Immature natural killer cell (primary cell): Measurements from ENCODE around the gene PTGFR. TPM values are rescaled to one million over a fixed set of nuclear protein-coding genes. Genes with fewer than 3 reads are reported as not detected.

Experiments used
- DNase-seq, 3 donors: peaks; one replicate each; pipeline ENCODE4 v3.0.0; 2022; ENCODE audit warnings: mixed read lengths in 1 of 3
- H3K27ac Mint-ChIP-seq, 6 donors: one replicate each; pipeline ENCODE4 v1.8.0; 2020; ENCODE audit warnings: mixed read lengths in 6 of 6, mild to moderate bottlenecking in 5 of 6, inconsistent platforms in 4 of 6, moderate library complexity in 3 of 6
- H3K27me3 Mint-ChIP-seq, 3 donors: one replicate each; pipeline ENCODE4 v1.8.0; 2020 to 2021; ENCODE audit warnings: low read depth in 3 of 3, mild to moderate bottlenecking in 3 of 3, mixed read lengths in 3 of 3, moderate library complexity in 3 of 3, inconsistent platforms in 1 of 3
- H3K36me3 Mint-ChIP-seq, 3 donors: one replicate each; pipeline ENCODE4 v1.8.0; 2020; ENCODE audit warnings: mixed read lengths in 3 of 3, inconsistent platforms in 2 of 3, mild to moderate bottlenecking in 2 of 3
- H3K4me1 Mint-ChIP-seq, 2 donors: one replicate each; pipeline ENCODE4 v1.8.0; 2020; ENCODE audit warnings: inconsistent platforms in 2 of 2, mild to moderate bottlenecking in 2 of 2, mixed read lengths in 2 of 2, moderate library complexity in 1 of 2
- H3K4me3 Mint-ChIP-seq, 5 donors: one replicate each; pipeline ENCODE4 v1.8.0; 2020; ENCODE audit warnings: mild to moderate bottlenecking in 5 of 5, mixed read lengths in 5 of 5, inconsistent platforms in 3 of 5, moderate library complexity in 3 of 5
- H3K9me3 Mint-ChIP-seq, 6 donors: one replicate each; pipeline ENCODE4 v1.8.0; 2020; ENCODE audit warnings: mild to moderate bottlenecking in 6 of 6, mixed read lengths in 6 of 6, inconsistent platforms in 4 of 6, moderate library complexity in 3 of 6
- polyA plus RNA-seq, 3 donors: library from polyadenylated mRNA; unstranded; fragments of 300-500 nt; fragmentation: Illumina TruSeq; gene quantifications; one replicate each; pipeline ENCODE4 v1.2.3, GENCODE V29; 2021

Gene PTGFR
- polyA plus RNA-seq, 3 donors from 2014 or later: not detected

DNA sequence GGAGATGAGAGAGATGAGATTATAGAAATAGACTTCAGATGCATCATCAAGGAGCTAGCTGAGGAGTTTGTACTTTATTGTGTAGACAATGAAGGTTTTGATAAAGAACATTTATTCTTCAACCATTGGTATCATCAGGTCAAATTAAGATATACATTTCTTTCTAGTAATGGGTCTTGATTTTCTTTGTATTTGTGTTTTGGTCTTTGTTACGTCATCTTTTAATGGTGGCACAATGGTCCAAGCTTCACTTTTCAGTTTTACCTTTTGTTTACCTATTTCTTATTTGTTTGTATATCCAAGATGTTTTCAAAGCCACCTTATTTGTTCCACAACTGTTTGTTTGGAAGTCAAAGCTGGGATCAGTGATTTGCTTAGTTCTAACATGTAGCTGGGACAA, 44.5 kb downstream of the PTGFR start:
- H3K36me3 Mint-ChIP-seq: no peaks in the 10 kb centered on the region
- no peaks in the 10 kb centered on the region for H3K27me3 Mint-ChIP-seq
- no peaks in the 10 kb centered on the region for H3K4me1 Mint-ChIP-seq
- H3K9me3 Mint-ChIP-seq: peaks cover 0 to 7% (median 2%) of the 10 kb centered on the region in 6 donors
- H3K27ac Mint-ChIP-seq: no peak overlapping the region
- H3K4me3 Mint-ChIP-seq: no peak overlapping the region
- DNase-seq: no peak

DNA sequence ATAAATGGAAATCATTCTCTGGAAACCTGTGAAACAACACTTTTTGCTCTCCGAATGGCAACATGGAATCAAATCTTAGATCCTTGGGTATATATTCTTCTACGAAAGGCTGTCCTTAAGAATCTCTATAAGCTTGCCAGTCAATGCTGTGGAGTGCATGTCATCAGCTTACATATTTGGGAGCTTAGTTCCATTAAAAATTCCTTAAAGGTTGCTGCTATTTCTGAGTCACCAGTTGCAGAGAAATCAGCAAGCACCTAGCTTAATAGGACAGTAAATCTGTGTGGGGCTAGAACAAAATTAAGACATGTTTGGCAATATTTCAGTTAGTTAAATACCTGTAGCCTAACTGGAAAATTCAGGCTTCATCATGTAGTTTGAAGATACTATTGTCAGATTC, 45.7 kb downstream of the PTGFR start:
- Mint-ChIP-seq H3K27me3 (no peaks in the 10 kb centered on the region), H3K4me1 (no peaks in the 10 kb centered on the region), H3K9me3 (peaks cover 0 to 10% (median 4%) of the 10 kb centered on the region in 6 donors), H3K27ac (no peak overlapping the region), H3K4me3 (no peak overlapping the region), H3K36me3 (no peaks in the 10 kb centered on the region)
- DNase-seq: no peak

DNA sequence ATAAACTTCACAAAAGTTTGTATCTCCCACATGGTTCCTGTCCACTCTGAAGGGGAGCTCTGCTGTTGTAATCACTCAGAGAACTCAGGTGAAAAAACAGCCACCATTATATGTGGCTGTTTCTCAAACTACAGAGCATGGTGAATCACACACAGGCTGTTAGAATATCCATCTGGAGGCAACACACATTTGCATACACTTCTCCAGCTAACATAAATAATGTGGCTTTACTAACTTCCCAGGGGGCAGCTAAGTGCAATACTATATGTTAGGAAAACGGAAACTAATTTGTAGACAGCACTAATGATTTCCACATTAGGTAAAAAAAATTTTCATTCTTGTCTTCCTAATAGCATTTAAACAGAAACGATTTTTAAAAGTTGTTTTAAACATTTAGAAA, 49.3 kb downstream of the PTGFR start:
- H3K4me1 Mint-ChIP-seq: no peaks in the 10 kb centered on the region
- H3K9me3 Mint-ChIP-seq: peaks cover 0 to 28% (median 11%) of the 10 kb centered on the region in 6 donors
- H3K36me3 Mint-ChIP-seq: no peaks in the 10 kb centered on the region
- H3K27ac Mint-ChIP-seq: no peak overlapping the region
- no peak for DNase-seq
- no peak overlapping the region for H3K4me3 Mint-ChIP-seq
- no peaks in the 10 kb centered on the region for H3K27me3 Mint-ChIP-seq

DNA sequence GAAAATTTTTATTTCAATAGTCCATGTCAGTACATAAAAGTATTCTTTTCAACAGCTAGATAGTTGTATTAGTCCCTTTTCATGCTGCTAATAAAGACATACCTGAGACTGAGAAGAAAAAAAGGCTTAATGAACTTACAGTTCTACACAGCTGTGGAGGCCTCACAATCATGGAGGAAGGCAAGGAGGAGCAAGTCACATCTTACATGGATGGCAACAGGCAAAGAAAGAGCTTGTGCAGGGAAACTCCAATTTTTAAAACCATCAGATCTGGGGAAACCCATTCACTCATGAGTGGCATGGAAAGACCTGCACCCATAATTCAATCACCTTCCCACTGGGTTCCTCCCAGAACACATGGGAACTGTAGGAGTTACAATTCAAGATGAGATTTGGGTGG, 50.7 kb downstream of the PTGFR start:
- Mint-ChIP-seq H3K4me3 (no peak overlapping the region), H3K27ac (no peak overlapping the region), H3K9me3 (peaks cover 1 to 28% (median 11%) of the 10 kb centered on the region in 6 donors), H3K27me3 (no peaks in the 10 kb centered on the region), H3K36me3 (no peaks in the 10 kb centered on the region), H3K4me1 (no peaks in the 10 kb centered on the region)
- no peak for DNase-seq

DNA sequence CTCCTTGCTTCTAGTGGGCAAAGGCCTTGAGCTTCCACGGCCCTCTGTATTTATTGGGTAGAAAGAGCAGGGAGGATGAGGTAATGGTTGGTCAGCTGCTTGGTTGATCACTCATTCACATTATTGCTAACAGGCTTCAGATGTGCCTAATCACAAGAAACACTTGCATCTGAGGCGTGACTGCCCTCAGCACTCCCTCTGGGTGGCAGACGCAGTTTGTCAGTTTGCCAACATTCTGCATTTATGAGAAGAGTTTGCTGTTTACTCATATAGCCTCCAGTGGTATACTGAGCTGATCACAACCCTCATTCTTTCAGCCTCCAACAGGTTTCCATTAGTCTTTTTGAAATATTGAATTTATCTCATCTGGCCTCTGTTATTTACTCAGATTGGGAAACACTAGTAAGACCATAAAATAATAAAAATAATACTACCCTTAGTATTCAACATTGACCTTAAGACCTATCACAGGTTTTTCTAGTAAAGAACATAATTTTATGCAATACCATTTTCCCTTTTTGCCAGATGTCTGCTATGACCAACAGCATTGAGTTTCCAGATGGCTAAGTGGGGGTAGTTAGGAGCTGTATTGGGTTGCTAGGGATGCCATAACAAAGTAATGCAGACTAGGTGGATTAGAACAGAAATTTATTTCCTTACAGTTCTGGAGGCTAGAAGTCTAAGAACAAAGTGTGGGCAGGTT, 53.3 kb downstream of the PTGFR start:
- no peaks in the 10 kb centered on the region for H3K4me1 Mint-ChIP-seq
- no peaks in the 10 kb centered on the region for H3K27me3 Mint-ChIP-seq
- H3K36me3 Mint-ChIP-seq: no peaks in the 10 kb centered on the region
- no peak overlapping the region for H3K4me3 Mint-ChIP-seq
- peaks cover 4 to 33% (median 14%) of the 10 kb centered on the region in 6 donors for H3K9me3 Mint-ChIP-seq
- no peak for DNase-seq
- H3K27ac Mint-ChIP-seq: no peak overlapping the region

DNA sequence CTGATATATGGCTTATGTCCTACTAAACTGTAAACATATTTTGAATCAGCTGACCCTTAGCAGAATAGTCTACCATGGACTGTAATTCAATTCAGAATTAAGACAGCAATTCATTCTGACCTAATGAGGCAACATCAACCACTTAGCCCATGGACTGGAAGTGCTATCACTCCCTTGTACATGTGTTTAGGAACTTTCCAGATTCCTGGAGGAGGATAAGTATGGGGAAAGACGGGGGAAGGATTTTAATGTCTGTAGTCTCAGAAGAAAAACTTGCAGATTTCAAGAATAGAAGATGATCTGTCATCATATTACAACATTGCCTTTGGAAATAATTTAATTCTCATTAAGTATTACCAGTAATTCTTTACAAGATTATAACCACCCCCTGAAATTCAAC, 56.3 kb downstream of the PTGFR start:
- Mint-ChIP-seq H3K4me1 (no peaks in the 10 kb centered on the region), H3K27ac (no peak overlapping the region), H3K27me3 (no peaks in the 10 kb centered on the region), H3K4me3 (no peak overlapping the region), H3K9me3 (peaks cover 12 to 42% (median 25%) of the 10 kb centered on the region in 6 donors), H3K36me3 (no peaks in the 10 kb centered on the region)
- DNase-seq: no peak

DNA sequence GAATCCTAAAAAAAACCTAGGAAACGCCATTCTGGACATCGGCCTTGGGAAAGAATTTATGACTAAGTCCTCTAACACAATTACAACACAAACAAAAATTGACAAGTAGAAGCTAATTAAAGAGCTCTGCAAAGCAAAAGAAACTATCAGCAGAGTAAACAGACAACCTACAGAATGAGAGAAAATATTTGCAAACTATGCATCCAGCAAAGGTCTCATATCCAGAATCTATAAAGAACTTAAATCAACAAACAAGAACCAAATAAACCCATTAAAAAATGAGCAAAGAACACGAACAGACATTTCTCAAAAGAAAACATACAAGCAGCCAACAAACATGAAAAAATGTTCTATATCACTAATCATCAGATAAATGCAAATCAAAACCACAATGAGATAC, 58.6 kb downstream of the PTGFR start:
- H3K4me1 Mint-ChIP-seq: no peaks in the 10 kb centered on the region

DNA sequence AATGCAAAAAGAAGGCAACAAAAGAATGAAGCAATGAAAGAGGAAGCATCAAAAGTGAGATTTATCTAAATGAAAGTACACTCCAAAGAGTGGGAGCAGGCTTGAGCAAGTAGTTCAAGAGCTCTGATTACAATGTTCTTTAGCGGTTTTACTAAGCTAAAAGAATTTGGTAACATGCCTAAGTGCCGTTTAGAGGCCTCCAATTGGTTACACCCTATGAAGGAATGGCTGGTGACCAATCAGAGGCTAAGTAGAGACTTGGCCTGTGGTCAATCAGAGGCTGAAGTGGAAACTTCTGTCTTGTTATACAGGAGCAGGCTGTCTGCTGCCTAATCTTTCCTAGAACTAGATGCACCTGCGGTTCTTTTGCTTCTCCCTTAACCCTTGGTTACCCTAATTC, 59.1 kb downstream of the PTGFR start:
- Mint-ChIP-seq H3K27ac (no peak overlapping the region), H3K36me3 (no peaks in the 10 kb centered on the region), H3K4me1 (no peaks in the 10 kb centered on the region), H3K9me3 (peaks cover 9 to 49% (median 23%) of the 10 kb centered on the region in 6 donors), H3K4me3 (no peak overlapping the region), H3K27me3 (peaks cover 0 to 2% (median 1%) of the 10 kb centered on the region in 3 donors)
- no peak for DNase-seq

More for the DNA sequence above, 58.6 kb downstream of the PTGFR start:
- H3K9me3 Mint-ChIP-seq: peaks cover 9 to 45% (median 23%) of the 10 kb centered on the region in 6 donors
- no peaks in the 10 kb centered on the region for H3K36me3 Mint-ChIP-seq
- H3K4me3 Mint-ChIP-seq: no peak overlapping the region
- H3K27ac Mint-ChIP-seq: no peak overlapping the region
- DNase-seq: no peak
- peaks cover 0 to 2% (median 1%) of the 10 kb centered on the region in 3 donors for H3K27me3 Mint-ChIP-seq

DNA sequence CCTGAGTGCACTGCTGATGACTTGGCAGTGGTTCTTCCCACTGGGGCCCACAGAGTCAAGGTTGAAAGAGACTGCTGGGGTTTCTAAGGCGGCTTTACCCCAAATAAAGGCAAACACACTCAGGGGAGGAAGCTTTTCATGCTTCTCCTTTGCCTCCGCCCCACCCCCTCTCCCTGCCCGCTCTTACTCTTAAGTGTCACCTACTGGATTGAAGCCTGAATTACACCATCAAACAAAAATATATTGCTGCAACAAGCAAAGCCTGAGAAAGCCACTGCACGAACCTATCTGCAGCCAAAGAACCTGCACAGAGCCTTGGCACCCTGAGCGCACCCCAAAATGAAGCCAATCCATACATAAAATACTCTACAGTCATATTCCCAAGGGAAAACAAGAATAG, 63.1 kb downstream of the PTGFR start:
- Mint-ChIP-seq H3K9me3 (peaks cover 13 to 56% (median 24%) of the 10 kb centered on the region in 6 donors), H3K36me3 (no peaks in the 10 kb centered on the region), H3K27me3 (peaks cover 0 to 2% (median 1%) of the 10 kb centered on the region in 3 donors), H3K27ac (no peak overlapping the region), H3K4me1 (no peaks in the 10 kb centered on the region), H3K4me3 (no peak overlapping the region)
- DNase-seq: no peak

DNA sequence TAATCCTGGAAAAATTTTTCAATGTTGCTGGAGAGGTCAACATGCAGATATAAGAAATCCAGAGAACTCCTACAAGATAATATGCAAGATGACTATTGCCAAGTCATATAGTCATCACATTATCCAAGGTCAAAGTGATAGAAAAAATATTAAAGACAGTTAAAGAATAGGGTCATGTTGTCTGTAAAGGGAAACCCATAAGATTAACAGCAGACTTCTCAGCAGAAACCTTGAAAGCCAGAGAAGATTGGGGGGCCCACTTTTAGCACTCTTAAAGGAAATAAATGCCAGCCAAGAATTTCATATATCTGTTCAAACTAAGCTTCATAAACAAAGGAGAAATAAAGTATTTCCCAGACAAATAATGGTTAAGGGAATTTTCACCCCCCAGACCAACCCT, 64.1 kb downstream of the PTGFR start:
- no peaks in the 10 kb centered on the region for H3K4me1 Mint-ChIP-seq
- H3K36me3 Mint-ChIP-seq: no peaks in the 10 kb centered on the region
- H3K4me3 Mint-ChIP-seq: no peak overlapping the region
- no peak overlapping the region for H3K27ac Mint-ChIP-seq
- peaks cover 0 to 2% (median 1%) of the 10 kb centered on the region in 3 donors for H3K27me3 Mint-ChIP-seq
- DNase-seq: no peak
- H3K9me3 Mint-ChIP-seq: peaks cover 13 to 49% (median 19%) of the 10 kb centered on the region in 6 donors

DNA sequence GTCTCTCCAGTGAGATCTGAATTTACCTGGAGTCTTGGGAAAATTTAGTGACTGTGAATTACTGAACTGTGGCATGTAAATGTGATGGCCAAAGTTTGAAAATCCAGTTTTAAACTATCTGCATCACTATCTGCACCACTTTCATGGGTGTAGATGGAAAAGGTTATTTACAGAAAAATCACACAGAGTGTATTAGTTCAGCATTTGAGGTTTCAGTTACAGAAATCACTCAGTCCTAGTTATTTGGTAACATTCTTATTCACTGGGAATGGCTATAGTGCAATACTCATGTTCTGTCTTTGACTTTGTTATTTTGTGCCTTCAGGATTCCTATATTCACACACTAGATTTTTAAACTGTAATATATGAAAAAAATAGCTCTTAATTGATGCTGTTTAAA, 68.9 kb downstream of the PTGFR start:
- Mint-ChIP-seq H3K36me3 (no peaks in the 10 kb centered on the region), H3K4me3 (no peak overlapping the region), H3K9me3 (peaks cover 5 to 24% (median 18%) of the 10 kb centered on the region in 6 donors), H3K27me3 (no peaks in the 10 kb centered on the region), H3K4me1 (no peaks in the 10 kb centered on the region), H3K27ac (no peak overlapping the region)
- DNase-seq: no peak

DNA sequence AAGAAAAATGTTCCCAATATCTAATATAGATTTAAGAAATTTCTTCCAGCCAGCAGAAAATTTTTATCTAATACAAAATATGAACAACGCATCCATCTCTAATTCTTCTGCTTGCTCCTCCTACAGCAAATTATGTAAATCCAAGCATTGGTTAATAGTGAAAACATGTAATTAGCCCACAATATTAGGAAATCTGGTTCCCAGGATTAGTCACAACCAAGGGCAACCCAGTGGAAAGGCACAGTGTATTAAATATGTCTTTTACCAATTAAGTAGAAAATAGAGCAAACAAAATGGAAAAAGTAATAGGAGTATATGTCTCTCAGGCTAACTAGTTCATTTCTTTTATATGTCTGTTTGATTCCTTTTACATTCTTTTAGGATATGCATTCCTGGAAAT, 70.0 kb downstream of the PTGFR start:
- Mint-ChIP-seq H3K27ac (no peak overlapping the region), H3K36me3 (no peaks in the 10 kb centered on the region), H3K27me3 (no peaks in the 10 kb centered on the region), H3K4me1 (no peaks in the 10 kb centered on the region), H3K4me3 (no peak overlapping the region), H3K9me3 (peaks cover 8 to 19% (median 15%) of the 10 kb centered on the region in 6 donors)
- no peak for DNase-seq

DNA sequence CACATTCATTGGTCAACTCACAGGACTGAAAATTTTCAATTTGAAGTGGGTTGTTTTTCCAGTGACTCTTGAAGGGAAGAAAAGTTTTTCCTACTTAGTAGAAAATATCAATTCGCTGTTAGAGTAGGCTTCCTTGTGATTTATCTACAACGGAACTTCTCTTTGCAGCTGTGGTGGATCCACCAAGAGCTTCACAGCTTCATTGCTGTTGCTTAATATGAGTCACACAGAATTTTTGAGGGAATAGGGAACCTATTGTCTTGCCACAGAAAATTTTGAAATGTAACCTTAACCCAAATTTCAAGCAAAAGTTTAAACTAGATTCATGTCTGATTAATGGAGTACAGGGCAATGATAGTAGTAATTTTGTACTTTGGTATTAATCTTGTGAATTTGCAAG, 71.1 kb downstream of the PTGFR start:
- Mint-ChIP-seq H3K4me1 (no peaks in the 10 kb centered on the region), H3K4me3 (no peak overlapping the region), H3K36me3 (no peaks in the 10 kb centered on the region), H3K27ac (no peak overlapping the region), H3K27me3 (no peaks in the 10 kb centered on the region), H3K9me3 (peaks cover 8 to 16% (median 12%) of the 10 kb centered on the region in 6 donors)
- no peak for DNase-seq

DNA sequence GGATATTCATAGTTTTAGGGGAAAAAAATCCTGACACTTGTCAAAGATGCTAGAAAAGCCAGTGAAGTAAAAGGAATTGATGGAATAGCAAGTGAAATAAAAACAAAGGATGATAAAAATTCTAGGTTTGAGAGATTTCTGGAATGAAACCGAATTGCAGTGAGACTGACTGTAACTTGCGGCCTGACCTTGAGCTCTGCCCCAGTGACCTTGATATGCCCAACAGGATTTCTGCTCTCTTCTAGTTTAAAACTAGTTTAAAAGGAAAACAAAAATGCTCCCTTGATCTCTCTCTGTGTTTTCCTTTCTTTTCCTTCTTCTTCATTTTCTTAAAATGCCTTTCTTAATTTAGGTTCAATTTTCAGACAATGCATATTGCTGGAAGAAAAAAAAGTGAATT, 74.6 kb downstream of the PTGFR start:
- Mint-ChIP-seq H3K4me1 (no peaks in the 10 kb centered on the region), H3K9me3 (peaks cover 0 to 7% (median 7%) of the 10 kb centered on the region in 6 donors), H3K27ac (no peak overlapping the region), H3K36me3 (no peaks in the 10 kb centered on the region), H3K27me3 (no peaks in the 10 kb centered on the region), H3K4me3 (no peak overlapping the region)
- no peak for DNase-seq

DNA sequence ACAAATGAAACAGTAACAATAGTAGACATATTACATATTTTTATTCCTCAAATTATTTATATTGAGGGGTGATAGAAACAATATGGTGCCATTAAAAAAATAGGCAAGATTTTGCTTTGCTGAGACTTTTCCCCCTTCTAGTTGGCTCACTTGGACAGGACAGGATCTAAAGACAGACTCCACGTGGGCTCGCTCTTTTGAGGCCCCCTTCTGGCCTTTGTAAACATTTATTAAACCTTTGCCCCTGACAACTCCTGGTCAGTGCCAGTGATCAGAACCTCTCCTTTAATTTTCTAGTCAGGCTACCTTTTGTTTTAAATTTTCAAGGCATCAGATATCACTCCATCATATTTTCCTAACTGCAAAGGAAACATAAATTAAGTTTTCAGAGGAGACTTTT, 79.8 kb downstream of the PTGFR start:
- Mint-ChIP-seq H3K9me3 (peaks cover 0 to 13% (median under 1%) of the 10 kb centered on the region in 6 donors), H3K27me3 (no peaks in the 10 kb centered on the region), H3K36me3 (no peaks in the 10 kb centered on the region), H3K4me3 (no peak overlapping the region), H3K27ac (no peak overlapping the region), H3K4me1 (no peaks in the 10 kb centered on the region)
- DNase-seq: no peak
